NCI-H69 (cell line): ENCODE results near the gene TFAP2E.
"Not testable (repeated sequence)": the region's sequence is repeated elsewhere in the genome, so short reads cannot be mapped to it uniquely, and the experiment has no call there.

ENCODE experiments used
- DNase-seq: peaks from one replicate; lab custom pipeline; 2025; lab: John Stamatoyannopoulos, UW

TFAP2E gene

GRCh38 chr1:35574125-35574654 is 1.1 kb downstream of the TFAP2E start:
- DNase-seq, result no peak

GRCh38 chr1:35574655-35575415 is 1.7 kb downstream of the TFAP2E start:
- no peak for DNase-seq

GRCh38 chr1:35575416-35575958 is 2.4 kb downstream of the TFAP2E start:
- DNase-seq, result no peak

GRCh38 chr1:35576061-35576765 is 3.1 kb downstream of the TFAP2E start:
- DNase-seq, result no peak

- DNase-seq, result not testable (repeated sequence)
These were observed 3.6 kb downstream of the TFAP2E start for GRCh38 chr1:35576766-35577070.

GRCh38 chr1:35577071-35577998 is 4.2 kb downstream of the TFAP2E start:
- no peak for DNase-seq

- no peak for DNase-seq
These were observed 7.9 kb downstream of the TFAP2E start for GRCh38 chr1:35580949-35581388.

- not testable (repeated sequence) for DNase-seq
These were observed 8.5 kb downstream of the TFAP2E start for GRCh38 chr1:35581621-35582020.

GRCh38 chr1:35585281-35585680 is 12.2 kb downstream of the TFAP2E start:
- no peak for DNase-seq

GRCh38 chr1:35585805-35586204 is 12.7 kb downstream of the TFAP2E start:
- not testable (repeated sequence) for DNase-seq

- DNase-seq, result no peak
These were observed 13.7 kb downstream of the TFAP2E start for GRCh38 chr1:35586808-35587207.

GRCh38 chr1:35587736-35588135 is 14.6 kb downstream of the TFAP2E start:
- no peak for DNase-seq

- no peak for DNase-seq
These were observed 15.2 kb downstream of the TFAP2E start for GRCh38 chr1:35588197-35588910.

- no peak for DNase-seq
These were observed 16.7 kb downstream of the TFAP2E start for GRCh38 chr1:35589516-35590427.

GRCh38 chr1:35590476-35591040 is 17.4 kb downstream of the TFAP2E start:
- no peak for DNase-seq

- no peak for DNase-seq
These were observed 18.1 kb downstream of the TFAP2E start for GRCh38 chr1:35591211-35591610.

- no peak for DNase-seq
These were observed 20.1 kb downstream of the TFAP2E start for GRCh38 chr1:35592991-35593769.

- DNase-seq, result no peak
These were observed 21.1 kb downstream of the TFAP2E start for GRCh38 chr1:35594005-35594760.
